Tibial nerve (tissue), 4 donors: ENCODE results near the gene AMOTL2.

Source experiments
- CTCF ChIP-seq, 5 experiments: fragments of 200-600 bp in 3 of 5; fragments of 450-650 bp in 2 of 5; sonication (generic) in 3 of 5; IDR thresholded peaks; one replicate each; pipeline ENCODE4 v1.5.1; 2016 to 2019; ENCODE audit warnings: antibody characterized with exemption in 5 of 5, mild to moderate bottlenecking in 3 of 5, moderate library complexity in 2 of 5
- EP300 ChIP-seq, 2 donors: sonication (generic); formaldehyde crosslinking; IDR thresholded peaks; one replicate each; pipeline ENCODE4 v1.6.1; 2017; ENCODE audit warnings: antibody characterized with exemption in 2 of 2, mild to moderate bottlenecking in 1 of 2
- POLR2A ChIP-seq, 2 donors: fragments of 450-650 bp; IDR thresholded peaks; one replicate each; pipeline ENCODE4 v1.6.1; 2017; ENCODE audit warnings: antibody characterized with exemption in 2 of 2, mild to moderate bottlenecking in 2 of 2, moderate library complexity in 2 of 2

DNA sequence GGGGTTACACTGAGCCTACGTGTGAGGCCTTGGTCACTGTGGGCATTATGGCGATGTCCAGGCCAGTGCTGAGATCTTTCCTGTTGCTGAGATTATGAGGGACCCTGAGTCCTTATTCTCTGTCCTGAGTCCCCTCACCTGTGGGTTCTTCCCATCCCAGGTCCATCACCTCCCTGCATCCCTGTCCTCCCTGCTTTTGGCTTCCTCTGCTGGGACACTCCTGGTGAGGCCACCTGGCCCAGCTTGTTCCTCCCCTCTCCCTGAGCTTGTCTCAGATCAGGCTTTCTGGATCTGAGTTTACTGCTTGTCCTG lies 36.1 kb downstream of the AMOTL2 start:
- TF ChIP-seq POLR2A (IDR thresholded peaks at IDR 0.05): no peak
- TF ChIP-seq CTCF (IDR thresholded peaks at IDR 0.05): no peak
- TF ChIP-seq EP300 (IDR thresholded peaks at IDR 0.05): no peak
